Uterus (tissue), 2 donors: ENCODE results near the gene KLK13.

Experiments
- POLR2A ChIP-seq, 2 donors: fragments of 450-650 bp; IDR thresholded peaks; one replicate each; pipeline ENCODE4 v1.6.1; 2016; ENCODE audit warnings: antibody characterized with exemption in 2 of 2, mild to moderate bottlenecking in 1 of 2, moderate library complexity in 1 of 2
- TF ChIP-seq, protein P1 (sequence below), 4 experiments: fragments of 200-600 bp in 2 of 4; fragments of 450-650 bp in 2 of 4; sonication (generic) in 2 of 4; IDR thresholded peaks; one replicate each; pipeline ENCODE4 v1.5.1; 2016 to 2019; ENCODE audit warnings: antibody characterized with exemption in 4 of 4, mild to moderate bottlenecking in 2 of 4, moderate library complexity in 1 of 4

DNA sequence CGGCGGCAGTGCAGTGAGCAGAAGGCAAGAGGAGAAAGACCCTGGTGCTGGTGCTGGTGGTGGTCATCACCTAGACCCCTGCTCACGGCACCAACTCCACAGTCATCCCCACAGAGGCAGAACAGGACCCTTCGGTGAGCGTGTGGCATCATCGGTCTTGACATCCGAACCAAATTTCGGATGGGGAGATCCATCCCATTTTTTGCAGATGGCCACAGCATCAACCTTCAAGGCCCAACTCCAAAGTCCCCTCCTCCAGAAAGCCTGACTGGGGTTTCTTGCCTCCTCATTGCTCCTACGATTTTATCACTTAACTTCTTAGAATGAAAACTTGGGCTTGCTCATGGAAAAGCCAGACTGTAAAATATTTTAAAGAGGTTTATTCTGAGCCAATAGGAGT is 21.4 kb downstream of the KLK13 start:
- TF ChIP-seq POLR2A (IDR thresholded peaks at IDR 0.05), result no peak
- TF ChIP-seq, protein P1, sequence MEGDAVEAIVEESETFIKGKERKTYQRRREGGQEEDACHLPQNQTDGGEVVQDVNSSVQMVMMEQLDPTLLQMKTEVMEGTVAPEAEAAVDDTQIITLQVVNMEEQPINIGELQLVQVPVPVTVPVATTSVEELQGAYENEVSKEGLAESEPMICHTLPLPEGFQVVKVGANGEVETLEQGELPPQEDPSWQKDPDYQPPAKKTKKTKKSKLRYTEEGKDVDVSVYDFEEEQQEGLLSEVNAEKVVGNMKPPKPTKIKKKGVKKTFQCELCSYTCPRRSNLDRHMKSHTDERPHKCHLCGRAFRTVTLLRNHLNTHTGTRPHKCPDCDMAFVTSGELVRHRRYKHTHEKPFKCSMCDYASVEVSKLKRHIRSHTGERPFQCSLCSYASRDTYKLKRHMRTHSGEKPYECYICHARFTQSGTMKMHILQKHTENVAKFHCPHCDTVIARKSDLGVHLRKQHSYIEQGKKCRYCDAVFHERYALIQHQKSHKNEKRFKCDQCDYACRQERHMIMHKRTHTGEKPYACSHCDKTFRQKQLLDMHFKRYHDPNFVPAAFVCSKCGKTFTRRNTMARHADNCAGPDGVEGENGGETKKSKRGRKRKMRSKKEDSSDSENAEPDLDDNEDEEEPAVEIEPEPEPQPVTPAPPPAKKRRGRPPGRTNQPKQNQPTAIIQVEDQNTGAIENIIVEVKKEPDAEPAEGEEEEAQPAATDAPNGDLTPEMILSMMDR (IDR thresholded peaks at IDR 0.05), result no peak
